A549 (cell line): ENCODE results near the gene L3MBTL1. TPM values are rescaled to one million over a fixed set of nuclear protein-coding genes. Genes with fewer than 3 reads are reported as not detected.

Experiments used
- ATAC-seq, 2 experiments: fragments of 200-7000 bp in 1 of 2; fragments of >200 bp in 1 of 2; cut with Nextera tagmentation in 1 of 2; cut with Tn5 transposase in 1 of 2; 3 replicates each; pipeline versions ENCODE4 v1.8.0 to v1.9.1; 2018 to 2020; ENCODE audit warnings: mild to moderate bottlenecking in 1 of 2, moderate library complexity in 1 of 2
- CTCF ChIA-PET: fragments of 300-600 bp; sonication (Branson Sonifier 250); formaldehyde crosslinking; extraction: SDS; loops from one replicate; lab custom pipeline; 2021; ENCODE audit warnings: antibody characterized with exemption, inconsistent platforms; lab: Yijun Ruan, JAX
- POLR2A ChIA-PET: fragments of 350-600 bp; formaldehyde crosslinking; extraction: SDS; loops from one replicate; lab custom pipeline; 2021; ENCODE audit warnings: antibody characterized with exemption, inconsistent platforms; lab: Yijun Ruan, JAX
- DNase-seq, 2 experiments: peaks; one replicate each; pipeline versions ENCODE4 v3.0.0 to v3.0.0-alpha.2; 2011 to 2016; ENCODE audit warnings: low read depth in 1 of 2, low spot score in 1 of 2
- FAIRE-seq: peaks from 2 replicates; lab custom pipeline; 2011; peaks lifted over from hg19 to GRCh38; lab: Jason Lieb, UNC
- H3K27ac ChIP-seq, 2 experiments: fragments of >200 bp; sonication (Bioruptor Twin); formaldehyde crosslinking; 3 replicates each; pipeline ENCODE4 v1.5.1; 2016 to 2017
- H3K4me1 ChIP-seq: fragments of >200 bp; sonication (Bioruptor Twin); formaldehyde crosslinking; 3 replicates; pipeline ENCODE4 v1.6.1; 2016
- H3K4me2 ChIP-seq: fragments of >200 bp; sonication (Bioruptor Twin); formaldehyde crosslinking; 3 replicates; pipeline ENCODE4 v1.6.1; 2016
- H3K4me3 ChIP-seq: fragments of >200 bp; sonication (Bioruptor Twin); formaldehyde crosslinking; 3 replicates; pipeline ENCODE4 v1.5.1; 2016
- H3K9me3 ChIP-seq: fragments of >200 bp; sonication (Bioruptor Twin); formaldehyde crosslinking; 3 replicates; pipeline ENCODE4 v1.6.1; 2016
- CEBPB ChIP-seq, 2 experiments: fragments of >200 bp in 1 of 2; sonication (Bioruptor Twin) in 1 of 2; formaldehyde crosslinking in 1 of 2; IDR thresholded peaks; 2 replicates each; pipeline ENCODE4 v1.6.1; 2012 to 2016
- E2F6 ChIP-seq: IDR thresholded peaks from 2 replicates; pipeline ENCODE4 v1.6.1; 2012; ENCODE audit warnings: low read depth, borderline replicate concordance
- EHMT2 ChIP-seq: fragments of 200-600 bp; sonication (generic); IDR thresholded peaks from 2 replicates; pipeline ENCODE4 v1.6.1; 2016; ENCODE audit warnings: antibody characterized with exemption, low read depth, mild to moderate bottlenecking, moderate library complexity
- FOSL2 ChIP-seq, 2 experiments: fragments of 450-650 bp in 1 of 2; fragments of >200 bp in 1 of 2; sonication (Bioruptor Twin) in 1 of 2; formaldehyde crosslinking; IDR thresholded peaks; 2 replicates each; pipeline versions ENCODE4 v1.5.0 to v1.6.1; 2016 to 2020; ENCODE audit warnings: mild to moderate bottlenecking in 1 of 2, moderate library complexity in 1 of 2
- HOXA7 ChIP-seq: fragments of 250-450 bp; sonication (Bioruptor Pico); IDR thresholded peaks from 2 replicates; pipeline ENCODE4 v1.5.0; 2020; ENCODE audit warnings: mild to moderate bottlenecking, moderate library complexity
- KDM5A ChIP-seq: fragments of 200-600 bp; sonication (generic); IDR thresholded peaks from 2 replicates; pipeline ENCODE4 v1.6.1; 2016; ENCODE audit warnings: antibody characterized with exemption, mild to moderate bottlenecking
- MAZ ChIP-seq: fragments of 150-350 bp; IDR thresholded peaks from 2 replicates; pipeline ENCODE4 v1.6.1; 2014; ENCODE audit warnings: antibody characterized with exemption, low read depth, low read length, borderline replicate concordance
- MYC ChIP-seq: IDR thresholded peaks from 2 replicates; pipeline ENCODE4 v1.6.1; 2012; ENCODE audit warnings: mild to moderate bottlenecking, inconsistent platforms, low read length, improper control_type of control experiment, borderline replicate concordance
- POLR2AphosphoS2 ChIP-seq: conservative IDR thresholded peaks from 2 replicates; pipeline ENCODE4 v1.6.1; 2012; ENCODE audit warnings: low read length, improper control_type of control experiment, inconsistent platforms
- RAD21 ChIP-seq, 2 experiments: fragments of >200 bp in 1 of 2; sonication (Bioruptor Twin) in 1 of 2; formaldehyde crosslinking in 1 of 2; IDR thresholded peaks in 1 of 2; conservative IDR thresholded peaks in 1 of 2; 2 replicates in 1 of 2; 3 replicates in 1 of 2; pipeline ENCODE4 v1.6.1; 2012 to 2018; ENCODE audit warnings: inconsistent platforms in 1 of 2
- REST ChIP-seq: fragments of 200-600 bp; sonication (generic); IDR thresholded peaks from 2 replicates; pipeline ENCODE4 v1.6.1; 2016; ENCODE audit warnings: antibody characterized with exemption, mild to moderate bottlenecking, moderate library complexity
- RFX5 ChIP-seq: fragments of 450-650 bp; IDR thresholded peaks from 2 replicates; pipeline ENCODE4 v1.7.1; 2014; ENCODE audit warnings: antibody characterized with exemption, mild to moderate bottlenecking, moderate library complexity
- TFCP2L1 ChIP-seq: fragments of 250-450 bp; sonication (Bioruptor Pico); IDR thresholded peaks from 2 replicates; pipeline ENCODE4 v1.5.0; 2021; ENCODE audit warnings: mild to moderate bottlenecking
- USF2 ChIP-seq: fragments of 450-650 bp; IDR thresholded peaks from 2 replicates; pipeline ENCODE4 v1.6.1; 2014; ENCODE audit warnings: antibody characterized with exemption
- ZC3H11A ChIP-seq: fragments of 450-650 bp; IDR thresholded peaks from 2 replicates; pipeline ENCODE4 v1.6.1; 2014; ENCODE audit warnings: antibody characterized with exemption, mild to moderate bottlenecking
- WGBS: methylation state at CpG from one replicate; pipeline ENCODE4 v1.1.6; 2017; ENCODE audit errors: missing lambda C conversion rate; 5-methylcytosine and 5-hydroxymethylcytosine counted together
- polyA plus RNA-seq, 4 experiments: library from polyadenylated mRNA; depleted of rRNA in 3 of 4; stranded (reverse); fragments of >200 nt; fragmentation: RNase III in 1 of 4; extraction: RNeasy Plus Mini Kit Qiagen cat#74134 plus additional on column Dnase treatment in 1 of 4; gene quantifications; 2 replicates in 3 of 4; 3 replicates in 1 of 4; pipeline ENCODE4 v1.2.3, GENCODE V29; 2011 to 2017

L3MBTL1 gene
- polyA plus RNA-seq, 2 of the 4 experiments (the other 2 are of a cell fraction): 2.5 to 3.8 TPM

- TF ChIP-seq RFX5 (no peak), E2F6 (no peak), POLR2AphosphoS2 (no peak), FOSL2 (IDR thresholded peaks at IDR 0.05) (no peak), FOSL2 (CRISPR knock-in tag; IDR thresholded peaks at IDR 0.05) (no peak)
- TF ChIP-seq, all 56 proteins: peak for 0
- POLR2A ChIA-PET: interaction anchor here (0.7 kb wide), 1 partner anchor 30 kb away, joined by 3 read pairs; the partner anchor contains the start of gene IFT52
- WGBS: 92% methylated on average over 3 of the region's 3 CpGs
- FAIRE-seq (no peak), ATAC-seq (no peak), DNase-seq (no peak)
- CTCF ChIA-PET: interaction anchor here (1.0 to 1.3 kb wide), 3 partner anchors 18 to 32 kb away, joined by 3 read pairs; no protein-coding TSS in a partner anchor
- Histone ChIP-seq H3K27ac (peak overlapping the region in 1 of 2 experiments; percentile 52; a peak in 2 of 6 replicates), H3K9me3 (no peaks in the 10 kb centered on the region), H3K4me3 (no peak overlapping the region), H3K4me1 (peaks cover 37% of the 10 kb centered on the region), H3K4me2 (no peak overlapping the region)
Observed at GRCh38 chr20:43560974-43561373, 53.5 kb downstream of the L3MBTL1 start.

- TF ChIP-seq EHMT2: no peak
- TF ChIP-seq RAD21 (conservative IDR thresholded peaks at IDR 0.05 in 1 of 2, IDR thresholded peaks at IDR 0.05 in 1 of 2): peak in 1 of 2 experiments; percentile 32; a peak in 1 of 5 replicates
- H3K9me3 ChIP-seq: no peaks in the 10 kb centered on the region
- ATAC-seq: no peak
- peak in 1 of 2 experiments; percentile 22 for DNase-seq
- H3K4me3 ChIP-seq: no peak overlapping the region
- ChIA-PET POLR2A (no interaction called here), CTCF (no interaction called here)
- H3K27ac ChIP-seq: no peak overlapping the region
- no peak overlapping the region for H3K4me2 ChIP-seq
- peaks cover 13% of the 10 kb centered on the region for H3K4me1 ChIP-seq
- WGBS: 75% methylated on average over 3 of the region's 3 CpGs
- FAIRE-seq: no peak
Observed at GRCh38 chr20:43563429-43563828, 55.9 kb downstream of the L3MBTL1 start.

GRCh38 chr20:43563991-43564390 is 56.5 kb downstream of the L3MBTL1 start:
- H3K4me3 ChIP-seq: no peak overlapping the region
- TF ChIP-seq MYC: no peak
- TF ChIP-seq REST: no peak
- TF ChIP-seq ZC3H11A: no peak
- no peak for TF ChIP-seq TFCP2L1
- no peak for TF ChIP-seq USF2
- TF ChIP-seq, all 56 proteins: peak for 0
- H3K4me1 ChIP-seq: peaks cover 10% of the 10 kb centered on the region
- no peak overlapping the region for H3K4me2 ChIP-seq
- ChIA-PET CTCF (no interaction called here), POLR2A (no interaction called here)
- no peak for FAIRE-seq
- no peaks in the 10 kb centered on the region for H3K9me3 ChIP-seq
- H3K27ac ChIP-seq: no peak overlapping the region
- DNase-seq: no peak
- 100% methylated on average over 7 of the region's 7 CpGs for WGBS
- ATAC-seq: no peak; a peak in 1 of 6 replicates

GRCh38 chr20:43564455-43564854 is 57.0 kb downstream of the L3MBTL1 start:
- no peak overlapping the region for H3K27ac ChIP-seq
- POLR2A ChIA-PET: no interaction called here
- no peak for ATAC-seq
- no peak for DNase-seq
- no peaks in the 10 kb centered on the region for H3K9me3 ChIP-seq
- FAIRE-seq: no peak
- H3K4me1 ChIP-seq: peaks cover 6% of the 10 kb centered on the region
- WGBS: 96% methylated on average over 8 of the region's 8 CpGs
- no peak overlapping the region for H3K4me3 ChIP-seq
- CTCF ChIA-PET: no interaction called here
- no peak for TF ChIP-seq HOXA7 (CRISPR knock-in tag)
- TF ChIP-seq KDM5A: no peak
- TF ChIP-seq MAZ: no peak
- no peak for TF ChIP-seq CEBPB (IDR thresholded peaks at IDR 0.05)
- no peak overlapping the region for H3K4me2 ChIP-seq
